Rectal smooth muscle tissue (tissue), 1 donor: Measurements from ENCODE around the gene TAP1.
A peak's percentile ranks its signal among the peaks of the same experiment; 100 is the strongest.
"Not testable (repeated sequence)": the region's sequence is repeated elsewhere in the genome, so short reads cannot be mapped to it uniquely, and the experiment has no call there.

ENCODE experiments used
- H3K27ac ChIP-seq: one replicate; pipeline ENCODE4 v1.7.0; 2013; ENCODE audit warnings: low read depth, low read length, inconsistent platforms
- H3K27me3 ChIP-seq: one replicate; pipeline ENCODE4 v1.7.0; 2013; ENCODE audit warnings: low read length; ENCODE audit not compliant: control insufficient read depth, insufficient read depth
- H3K36me3 ChIP-seq: one replicate; pipeline ENCODE4 v1.7.0; 2013; ENCODE audit warnings: low read length; ENCODE audit not compliant: control insufficient read depth, insufficient read depth
- H3K4me1 ChIP-seq: one replicate; pipeline ENCODE4 v1.7.0; 2013; ENCODE audit warnings: low read length; ENCODE audit not compliant: control insufficient read depth, insufficient read depth
- H3K4me3 ChIP-seq: one replicate; pipeline ENCODE4 v1.7.0; 2013; ENCODE audit warnings: low read length
- H3K9ac ChIP-seq: one replicate; pipeline ENCODE4 v1.7.0; 2013; ENCODE audit warnings: low read length

The TAP1 gene

DNA sequence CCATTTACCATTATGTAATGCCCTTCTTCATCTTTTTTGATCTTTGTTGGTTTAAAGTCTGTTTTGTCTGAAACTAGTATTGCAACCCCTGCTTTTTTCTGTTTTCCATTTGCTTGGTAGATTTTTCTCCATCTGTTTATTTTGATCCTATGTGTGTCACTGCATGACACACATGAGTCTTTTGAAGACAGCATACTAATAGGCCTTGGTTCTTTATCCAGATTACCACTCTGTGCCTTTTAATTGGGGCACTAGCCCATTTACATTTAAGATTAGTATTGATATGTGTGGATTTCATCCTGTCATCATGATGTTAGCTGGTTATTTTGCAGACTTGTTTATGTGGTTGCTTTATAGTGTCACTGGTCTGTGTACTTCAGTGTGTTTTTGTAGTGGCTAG is 48.1 kb downstream of the TAP1 start:
- H3K27me3 ChIP-seq, H3K27ac ChIP-seq, H3K9ac ChIP-seq, H3K36me3 ChIP-seq, H3K4me3 ChIP-seq, H3K4me1 ChIP-seq: not testable (repeated sequence)

DNA sequence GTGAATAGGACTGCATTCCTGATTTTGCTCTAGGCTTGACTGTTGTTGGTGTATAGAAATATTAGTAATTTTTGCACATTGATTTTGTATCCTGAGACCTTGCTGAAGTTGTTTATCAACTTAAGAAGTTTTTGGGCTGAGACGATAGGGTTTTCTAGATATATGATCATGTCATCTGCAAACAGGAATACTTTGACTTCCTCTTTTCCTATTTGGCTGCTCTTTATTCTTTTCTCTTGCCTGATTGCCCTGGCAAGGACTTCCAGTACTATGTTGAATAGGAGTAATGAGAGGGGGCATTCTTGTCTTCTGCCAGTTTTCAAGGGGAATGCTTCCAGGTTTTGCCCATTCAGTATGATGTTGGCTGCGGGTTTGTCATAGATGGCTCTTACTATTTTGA is 50.1 kb downstream of the TAP1 start:
- Histone ChIP-seq H3K9ac (no peak overlapping the region), H3K36me3 (no peaks in the 10 kb centered on the region), H3K4me1 (no peaks in the 10 kb centered on the region), H3K27ac (no peak overlapping the region), H3K27me3 (no peaks in the 10 kb centered on the region), H3K4me3 (no peak overlapping the region)

DNA sequence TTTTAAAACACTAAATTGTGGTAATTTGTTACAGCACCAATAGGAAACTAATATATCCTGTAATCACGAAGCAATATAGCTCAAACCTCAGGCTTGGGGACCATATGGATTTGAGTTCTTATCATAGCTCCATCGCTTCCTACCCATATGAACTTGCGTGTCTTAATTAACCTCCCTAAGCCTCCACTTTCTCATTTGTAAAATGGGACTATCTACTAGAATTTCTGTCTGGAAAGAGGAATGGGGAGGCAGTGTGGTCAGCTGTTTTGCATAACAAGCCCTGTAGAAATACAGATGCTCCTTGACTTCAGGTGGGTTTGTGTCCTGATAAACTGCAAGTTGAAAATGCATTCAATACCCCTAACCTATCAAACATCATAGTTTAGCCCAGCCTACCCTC is 53.8 kb downstream of the TAP1 start:
- H3K4me1 ChIP-seq, result no peaks in the 10 kb centered on the region
- no peak overlapping the region for H3K27ac ChIP-seq
- no peaks in the 10 kb centered on the region for H3K36me3 ChIP-seq
- H3K4me3 ChIP-seq, result no peak overlapping the region
- H3K9ac ChIP-seq, result no peak overlapping the region
- peaks cover 3% of the 10 kb centered on the region for H3K27me3 ChIP-seq

DNA sequence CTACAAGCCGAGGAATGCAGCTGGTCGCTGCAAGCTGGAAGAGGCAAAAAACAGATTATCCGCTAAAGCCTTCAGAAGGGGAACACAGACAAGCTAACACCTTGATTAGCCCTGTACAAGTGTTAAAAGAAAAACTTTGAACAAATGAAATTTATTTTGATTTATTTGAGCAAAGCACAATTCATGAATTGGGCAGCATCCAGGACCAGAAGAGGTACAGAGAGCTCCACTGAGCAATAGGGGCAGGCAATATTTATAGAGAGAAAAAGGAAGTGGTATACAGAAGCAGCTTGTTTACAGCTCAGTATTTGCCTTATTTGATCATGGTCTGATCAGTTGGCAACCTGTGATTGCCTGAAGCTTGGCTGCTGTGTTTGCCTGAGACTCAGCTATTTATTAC is 54.3 kb downstream of the TAP1 start:
- Histone ChIP-seq H3K36me3 (no peaks in the 10 kb centered on the region), H3K9ac (no peak overlapping the region), H3K27me3 (peaks cover 3% of the 10 kb centered on the region), H3K4me1 (no peaks in the 10 kb centered on the region), H3K27ac (no peak overlapping the region), H3K4me3 (no peak overlapping the region)

DNA sequence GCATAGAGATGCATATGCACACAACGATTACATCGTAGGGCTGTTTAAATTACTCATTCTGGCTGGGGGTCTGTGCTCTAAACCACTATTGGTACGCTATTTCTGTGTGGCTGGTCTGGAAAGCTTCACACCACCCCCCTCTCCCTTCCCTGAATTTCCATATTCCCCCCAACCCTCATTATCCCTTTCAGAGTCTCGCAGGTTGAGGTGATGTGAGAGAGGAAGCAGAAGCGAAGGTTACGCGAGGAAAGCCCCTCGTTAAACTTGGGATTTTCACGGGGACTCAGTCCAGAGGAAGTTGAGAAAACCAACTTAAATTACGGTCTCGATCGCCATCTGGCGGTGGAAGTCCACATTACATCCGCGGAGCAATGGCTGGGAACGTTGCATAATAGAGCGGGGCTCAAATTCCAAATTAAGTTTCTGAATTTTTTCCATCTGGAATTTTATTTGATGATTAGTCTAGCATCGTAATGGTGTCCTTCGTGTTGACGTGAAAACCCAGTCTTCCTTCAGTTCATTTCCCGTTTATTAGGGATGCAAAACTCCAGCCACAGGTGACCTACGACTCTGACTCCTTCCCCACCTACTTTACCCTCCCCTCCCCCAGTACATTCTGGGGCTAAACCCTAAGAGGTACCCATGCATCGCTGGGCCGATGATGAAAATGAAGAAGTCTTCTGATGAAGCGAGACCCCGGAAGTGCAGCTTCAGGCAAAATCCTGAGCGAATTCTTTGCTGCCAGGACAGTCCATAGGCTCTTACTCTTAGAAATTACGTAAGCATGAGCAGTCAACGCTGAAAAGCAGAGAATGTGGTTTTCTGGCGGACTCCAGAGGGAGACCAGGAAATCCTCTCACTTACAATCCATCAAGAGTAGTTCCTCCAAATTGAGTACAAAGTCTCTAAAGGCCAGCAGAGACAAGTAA is 56.4 kb downstream of the TAP1 start:
- Histone ChIP-seq H3K4me1 (no peaks in the 10 kb centered on the region), H3K9ac (no peak overlapping the region), H3K27ac (no peak overlapping the region), H3K4me3 (peak overlapping the region; percentile 47), H3K27me3 (peaks cover 3% of the 10 kb centered on the region), H3K36me3 (no peaks in the 10 kb centered on the region)
